Ovary (tissue), 9 donors: ENCODE data around the gene SLC37A1. TPM values are rescaled to one million over a fixed set of nuclear protein-coding genes. Genes with fewer than 3 reads are reported as not detected.

Source experiments
- DNase-seq, 5 donors: peaks; one replicate each; pipeline ENCODE4 v3.0.0-alpha.2; 2019 to 2020
- H3K27ac ChIP-seq, 2 donors: fragments of 200-600 bp; one replicate each; pipeline versions ENCODE4 v1.5.1 to v1.8.0; 2019 to 2022
- H3K27me3 ChIP-seq: fragments of 200-600 bp; one replicate; pipeline ENCODE4 v1.8.0; 2022
- H3K36me3 ChIP-seq: fragments of 200-600 bp; sonication (generic); one replicate; pipeline ENCODE4 v1.5.1; 2019
- H3K4me1 ChIP-seq: one replicate; pipeline ENCODE4 v1.8.1; 2013; ENCODE audit warnings: mild to moderate bottlenecking, moderate library complexity; ENCODE audit not compliant: insufficient read depth
- H3K4me3 ChIP-seq: fragments of 200-600 bp; sonication (generic); one replicate; pipeline ENCODE4 v1.5.1; 2017
- H3K9me3 ChIP-seq, 2 donors: fragments of 200-600 bp in 1 of 2; sonication (generic) in 1 of 2; one replicate each; pipeline versions ENCODE4 v1.5.1 to v1.8.1; 2013 to 2019; ENCODE audit warnings: mild to moderate bottlenecking in 1 of 2, moderate library complexity in 1 of 2
- EP300 ChIP-seq: sonication (generic); formaldehyde crosslinking; IDR thresholded peaks from one replicate; pipeline ENCODE4 v1.6.1; 2017; ENCODE audit warnings: antibody characterized with exemption
- POLR2A ChIP-seq: fragments of 450-650 bp; IDR thresholded peaks from one replicate; pipeline ENCODE4 v1.6.1; 2017; ENCODE audit warnings: antibody characterized with exemption, mild to moderate bottlenecking, moderate library complexity
- WGBS, 3 donors: extraction: QIAGEN DNeasy Blood & Tissue Kit in 1 of 3; methylation state at CpG; one replicate each; pipeline versions ENCODE4 v1.1.5 to v1.1.7; 2013 to 2017; 5-methylcytosine and 5-hydroxymethylcytosine counted together
- intact Hi-C, 4 donors: fragments of 100-400 bp; cut with DNase I; formaldehyde crosslinking; loops; one replicate each; pipeline versions ENCODE4 v1.11.0 to v1.15.1; 2022 to 2023
- polyA plus RNA-seq, 2 donors: library from polyadenylated mRNA; stranded (reverse); fragments of 200-250 nt in 1 of 2; fragments of 350-450 nt in 1 of 2; fragmentation: Illumina TruSeq in 1 of 2; extraction: RNeasy Lipid Tissue Mini Kit (QIAGEN cat#74804) in 1 of 2; gene quantifications; one replicate each; pipeline ENCODE4 v1.2.3, GENCODE V29; 2013 to 2014
- total RNA-seq, 7 donors: library from RNA; depleted of rRNA in 2 of 7; stranded (reverse); fragments of >200 nt in 2 of 7; fragmentation: NEBNext Ultra II Directional in 3 of 7; extraction: Animal tissue kit (Norgen Biotek cat#: 25700) in 3 of 7; gene quantifications; one replicate each; pipeline versions ENCODE4 v1.1.0 to v1.2.4, GENCODE V29; 2016 to 2023
- TF ChIP-seq, protein P1 (sequence below), 3 donors: fragments of 450-650 bp in 2 of 3; fragments of 200-600 bp in 1 of 3; IDR thresholded peaks; one replicate each; pipeline versions ENCODE4 v1.5.1 to v1.8.0; 2016 to 2022; ENCODE audit warnings: antibody characterized with exemption in 3 of 3, mild to moderate bottlenecking in 1 of 3
- donor health status: DM: no; HTN: no; CAD: no; lungs with moderate emphysema.
- donor health status: DM: no; HTN: no; CAD: no.
- donor health status: Bipolar disorder and iron deficiency.
- donor health status: DM: yes; HTN: yes; CAD: no.
- donor health status: DM: no; HTN: no; CAD: no.
- donor health status: DM: yes; HTN: yes; CAD: no.

The SLC37A1 gene
- total and polyA plus RNA-seq, 9 donors = 5.1 to 10.0 (median 7.4) TPM

DNA sequence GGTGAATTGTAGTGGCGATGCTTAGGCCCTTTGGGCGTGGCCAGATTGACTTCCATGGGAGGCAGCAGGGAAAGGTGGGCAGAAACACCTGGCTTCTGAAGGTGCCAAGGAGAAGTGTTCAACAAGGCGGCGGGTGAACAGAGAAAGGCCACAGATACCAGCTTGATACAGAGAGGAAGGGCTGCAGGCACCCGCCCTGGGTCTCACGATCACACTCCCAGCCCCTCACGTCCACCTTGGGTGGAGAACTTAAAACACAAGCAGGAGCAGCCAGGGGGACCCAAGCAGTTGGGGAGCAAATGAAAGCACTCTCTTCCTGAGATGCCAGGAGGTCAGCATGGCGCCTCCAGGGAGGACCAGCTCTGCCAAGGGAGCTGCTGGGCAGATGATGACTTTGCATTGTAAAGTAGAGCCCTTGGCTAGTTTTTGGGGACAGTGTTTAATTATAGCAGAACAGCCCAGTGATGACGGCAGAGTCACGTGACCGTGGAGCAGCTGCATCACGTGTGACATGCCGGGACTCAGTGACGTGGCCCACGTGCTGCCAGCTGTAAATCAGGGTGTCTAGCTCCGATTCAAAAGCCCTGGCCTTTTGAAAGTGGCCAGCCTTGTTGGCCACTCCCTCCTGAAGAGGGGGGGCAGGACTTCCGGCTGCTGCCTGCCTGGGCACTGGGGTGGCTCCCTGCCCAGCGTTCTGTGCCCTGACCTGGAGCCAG is 19.0 kb downstream of the SLC37A1 start:
- H3K27ac ChIP-seq = no peak overlapping the region
- H3K27me3 ChIP-seq = no peaks in the 10 kb centered on the region
- peaks cover 3% of the 10 kb centered on the region for H3K4me1 ChIP-seq
- 75 to 77% (median 77%) methylated on average over 18 of the region's 18 CpGs for WGBS, 3 donors
- TF ChIP-seq, protein P1, sequence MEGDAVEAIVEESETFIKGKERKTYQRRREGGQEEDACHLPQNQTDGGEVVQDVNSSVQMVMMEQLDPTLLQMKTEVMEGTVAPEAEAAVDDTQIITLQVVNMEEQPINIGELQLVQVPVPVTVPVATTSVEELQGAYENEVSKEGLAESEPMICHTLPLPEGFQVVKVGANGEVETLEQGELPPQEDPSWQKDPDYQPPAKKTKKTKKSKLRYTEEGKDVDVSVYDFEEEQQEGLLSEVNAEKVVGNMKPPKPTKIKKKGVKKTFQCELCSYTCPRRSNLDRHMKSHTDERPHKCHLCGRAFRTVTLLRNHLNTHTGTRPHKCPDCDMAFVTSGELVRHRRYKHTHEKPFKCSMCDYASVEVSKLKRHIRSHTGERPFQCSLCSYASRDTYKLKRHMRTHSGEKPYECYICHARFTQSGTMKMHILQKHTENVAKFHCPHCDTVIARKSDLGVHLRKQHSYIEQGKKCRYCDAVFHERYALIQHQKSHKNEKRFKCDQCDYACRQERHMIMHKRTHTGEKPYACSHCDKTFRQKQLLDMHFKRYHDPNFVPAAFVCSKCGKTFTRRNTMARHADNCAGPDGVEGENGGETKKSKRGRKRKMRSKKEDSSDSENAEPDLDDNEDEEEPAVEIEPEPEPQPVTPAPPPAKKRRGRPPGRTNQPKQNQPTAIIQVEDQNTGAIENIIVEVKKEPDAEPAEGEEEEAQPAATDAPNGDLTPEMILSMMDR (IDR thresholded peaks at IDR 0.05) = no peak
- no peak for TF ChIP-seq POLR2A
- no peak for TF ChIP-seq EP300
- H3K4me3 ChIP-seq = no peak overlapping the region
- peak in 1 of 5 donors; percentile 46 for DNase-seq
- H3K36me3 ChIP-seq = no peaks in the 10 kb centered on the region
- intact Hi-C loops = no loop called here
- H3K9me3 ChIP-seq = no peaks in the 10 kb centered on the region

DNA sequence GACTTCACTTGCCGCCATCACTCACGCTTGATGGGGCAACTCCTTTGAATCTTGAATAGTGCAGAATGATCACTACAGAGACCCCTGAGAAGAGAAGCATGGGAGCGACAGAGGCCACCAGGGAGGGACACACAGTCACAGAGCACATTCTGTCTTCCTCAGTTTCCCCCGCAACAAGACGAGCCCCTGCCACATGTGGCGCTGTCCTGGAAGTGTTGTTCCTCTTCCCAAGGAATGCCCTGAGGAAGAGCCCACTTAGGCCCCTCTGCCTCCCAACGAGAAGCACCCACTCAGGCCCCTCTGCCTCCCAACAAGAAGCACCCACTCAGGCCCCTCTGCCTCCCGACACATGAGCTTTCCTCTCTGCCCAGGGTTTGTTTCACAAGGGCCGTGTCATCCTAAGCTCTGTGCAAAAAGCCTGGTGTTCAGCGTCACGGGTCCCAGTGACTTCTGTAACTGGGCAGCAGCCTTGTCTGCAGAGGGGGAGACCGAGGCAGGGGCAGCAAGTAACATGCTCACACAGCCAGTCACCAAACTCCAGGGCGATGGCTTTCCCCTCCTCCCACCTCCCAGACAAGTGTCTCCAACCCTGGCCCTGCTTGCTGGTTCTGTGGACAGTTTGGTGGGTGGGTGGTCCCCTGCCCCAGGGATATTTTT is 19.8 kb downstream of the SLC37A1 start:
- no peak overlapping the region for H3K27ac ChIP-seq

DNA sequence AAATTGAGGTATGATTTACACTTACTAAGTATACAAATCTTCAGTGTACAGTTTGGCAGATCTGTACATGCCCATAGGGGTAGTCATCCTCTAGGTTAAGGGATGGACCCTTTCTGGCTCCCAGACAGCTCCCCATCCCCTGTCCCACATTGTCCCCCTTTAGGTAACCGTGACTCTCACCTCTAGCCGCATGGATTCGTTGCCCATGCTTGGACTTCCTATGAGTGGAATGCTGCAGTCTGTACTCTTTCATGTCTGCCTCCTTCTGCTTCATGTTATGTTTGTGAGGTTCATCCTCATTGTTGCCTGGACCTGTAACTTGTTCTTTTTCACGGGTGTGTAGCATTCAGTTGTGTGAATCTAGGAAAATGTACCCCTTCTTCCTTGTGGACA is 20.3 kb downstream of the SLC37A1 start:
- intact Hi-C loops = no loop called here
- H3K4me3 ChIP-seq = no peak overlapping the region
- 86 to 90% (median 89%) methylated on average over 4 of the region's 4 CpGs for WGBS, 3 donors
- no peaks in the 10 kb centered on the region for H3K36me3 ChIP-seq
- no peak for DNase-seq
- H3K4me1 ChIP-seq = no peaks in the 10 kb centered on the region
- no peak for TF ChIP-seq POLR2A
- TF ChIP-seq, protein P1 (IDR thresholded peaks at IDR 0.05) = no peak
- no peak for TF ChIP-seq EP300
- no peaks in the 10 kb centered on the region for H3K9me3 ChIP-seq
- no peaks in the 10 kb centered on the region for H3K27me3 ChIP-seq
- H3K27ac ChIP-seq = no peak overlapping the region

More for the DNA sequence above, 19.8 kb downstream of the SLC37A1 start:
- TF ChIP-seq EP300 (no peak), POLR2A (no peak)
- TF ChIP-seq, protein P1 (IDR thresholded peaks at IDR 0.05) = no peak
- no peaks in the 10 kb centered on the region for H3K4me1 ChIP-seq
- H3K27me3 ChIP-seq = no peaks in the 10 kb centered on the region
- H3K36me3 ChIP-seq = no peaks in the 10 kb centered on the region
- no peak overlapping the region for H3K4me3 ChIP-seq
- no peaks in the 10 kb centered on the region for H3K9me3 ChIP-seq
- WGBS, 3 donors = 91 to 96% (median 95%) methylated on average over 13 of the region's 13 CpGs
- no peak for DNase-seq
- intact Hi-C loops = no loop called here

DNA sequence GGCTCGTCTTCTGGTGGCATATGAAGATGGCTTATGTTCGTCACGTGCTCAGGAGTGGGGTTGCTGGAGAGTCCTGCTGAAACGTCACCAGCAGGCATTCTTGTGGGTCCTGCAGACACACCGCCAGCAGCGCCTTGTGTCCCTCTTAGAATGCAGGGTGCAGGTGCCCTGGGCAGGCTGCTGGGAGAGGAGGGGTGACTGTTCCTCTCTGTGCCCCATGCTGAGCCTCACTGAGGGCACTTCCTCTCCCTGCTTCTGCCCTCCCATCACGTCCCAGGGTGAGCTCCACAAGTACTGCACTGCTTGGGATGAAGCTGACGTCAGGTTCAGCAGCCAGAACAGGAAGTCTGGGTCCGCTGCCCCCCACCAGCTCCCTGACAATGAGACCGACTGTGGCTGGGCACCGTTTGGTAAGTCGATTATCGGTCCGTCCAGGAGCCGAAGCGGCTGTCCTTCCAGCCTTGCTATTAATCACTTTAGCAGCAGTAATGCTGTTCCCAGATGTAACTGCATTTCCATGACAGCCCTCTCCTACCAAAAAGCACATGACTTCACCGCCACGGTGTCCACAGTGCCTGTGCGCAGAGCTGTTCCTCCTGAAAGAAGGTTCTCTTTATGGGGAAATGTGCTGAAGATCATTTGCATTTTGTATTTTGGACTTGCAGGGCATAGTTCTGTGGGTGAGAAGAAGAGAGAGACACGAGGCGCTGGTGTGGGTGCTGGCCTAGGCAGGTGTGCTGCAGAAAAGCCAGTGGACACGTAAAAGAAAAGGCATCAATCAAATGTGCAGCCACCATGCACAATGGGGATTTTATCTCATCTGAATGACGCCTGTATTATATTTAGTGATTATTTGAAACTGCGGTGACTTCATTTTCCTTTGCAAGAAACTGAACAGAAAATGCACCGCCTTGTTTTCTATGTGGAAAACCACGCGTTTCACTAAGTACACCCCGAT is 21.0 kb downstream of the SLC37A1 start:
- no peaks in the 10 kb centered on the region for H3K9me3 ChIP-seq
- no peaks in the 10 kb centered on the region for H3K4me1 ChIP-seq
- H3K4me3 ChIP-seq = no peak overlapping the region
- TF ChIP-seq, protein P1 (IDR thresholded peaks at IDR 0.05) = no peak
- no peaks in the 10 kb centered on the region for H3K27me3 ChIP-seq
- no peaks in the 10 kb centered on the region for H3K36me3 ChIP-seq
- WGBS, 3 donors = 87 to 90% (median 88%) methylated on average over 28 of the region's 28 CpGs
- intact Hi-C loops = no loop called here
- DNase-seq = no peak
- H3K27ac ChIP-seq = no peak overlapping the region
